ENCODE results near the gene DDX1. TPM values are rescaled to one million over a fixed set of nuclear protein-coding genes. Genes with fewer than 3 reads are reported as not detected.

Gene DDX1
- total and polyA plus RNA-seq, 2 of the 4 experiments (the other 2 are of a cell fraction) = 73.6 to 74.9 TPM

- no peak overlapping the region for H3K23ac ChIP-seq (ENCODE audit: low read depth, low read length)
- H4K20me1 ChIP-seq (ENCODE audit: insufficient read depth, low read length) = no peaks in the 10 kb centered on the region
- H2AK5ac ChIP-seq (ENCODE audit: low read depth, low read length) = no peak overlapping the region
- TF ChIP-seq CHD1 (IDR thresholded peaks at IDR 0.05; ENCODE audit: low read depth, low read length) (no peak), MAZ (IDR thresholded peaks at IDR 0.05; ENCODE audit: borderline replicate concordance, low read depth, low read length) (no peak), MAFK (IDR thresholded peaks at IDR 0.05; ENCODE audit: low read depth, low read length) (no peak), BHLHE40 (IDR thresholded peaks at IDR 0.05; ENCODE audit: low read depth, low read length) (no peak), RFX5 (IDR thresholded peaks at IDR 0.05; ENCODE audit: low read depth, low read length) (no peak), CEBPB (IDR thresholded peaks at IDR 0.05; ENCODE audit: low read depth, low read length) (no peak), NFE2L2 (IDR thresholded peaks at IDR 0.05; ENCODE audit: low read depth, low read length) (no peak), RCOR1 (IDR thresholded peaks at IDR 0.05; ENCODE audit: insufficient replicate concordance, low read length) (no peak), ELK1 (IDR thresholded peaks at IDR 0.05; ENCODE audit: borderline replicate concordance, low read depth, low read length) (no peak), SMC3 (IDR thresholded peaks at IDR 0.05; ENCODE audit: low read depth, low read length) (no peak), MXI1 (IDR thresholded peaks at IDR 0.05; ENCODE audit: borderline replicate concordance, low read depth, low read length) (no peak)
- TF ChIP-seq, protein P1, sequence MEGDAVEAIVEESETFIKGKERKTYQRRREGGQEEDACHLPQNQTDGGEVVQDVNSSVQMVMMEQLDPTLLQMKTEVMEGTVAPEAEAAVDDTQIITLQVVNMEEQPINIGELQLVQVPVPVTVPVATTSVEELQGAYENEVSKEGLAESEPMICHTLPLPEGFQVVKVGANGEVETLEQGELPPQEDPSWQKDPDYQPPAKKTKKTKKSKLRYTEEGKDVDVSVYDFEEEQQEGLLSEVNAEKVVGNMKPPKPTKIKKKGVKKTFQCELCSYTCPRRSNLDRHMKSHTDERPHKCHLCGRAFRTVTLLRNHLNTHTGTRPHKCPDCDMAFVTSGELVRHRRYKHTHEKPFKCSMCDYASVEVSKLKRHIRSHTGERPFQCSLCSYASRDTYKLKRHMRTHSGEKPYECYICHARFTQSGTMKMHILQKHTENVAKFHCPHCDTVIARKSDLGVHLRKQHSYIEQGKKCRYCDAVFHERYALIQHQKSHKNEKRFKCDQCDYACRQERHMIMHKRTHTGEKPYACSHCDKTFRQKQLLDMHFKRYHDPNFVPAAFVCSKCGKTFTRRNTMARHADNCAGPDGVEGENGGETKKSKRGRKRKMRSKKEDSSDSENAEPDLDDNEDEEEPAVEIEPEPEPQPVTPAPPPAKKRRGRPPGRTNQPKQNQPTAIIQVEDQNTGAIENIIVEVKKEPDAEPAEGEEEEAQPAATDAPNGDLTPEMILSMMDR (conservative IDR thresholded peaks at IDR 0.05; ENCODE audit: low read depth, low read length) = no peak
- dilution Hi-C loops (cut with HindIII; ENCODE audit: low sequenced_read_pairs, unreplicated experiment) = no loop called here
- no peak overlapping the region for H3K4me2 ChIP-seq (ENCODE audit: low read depth, low read length)
- H4K91ac ChIP-seq (ENCODE audit: insufficient read depth, low read depth, low read length) = no peak overlapping the region
- H3K4me3 ChIP-seq (ENCODE audit: insufficient read depth, low read depth, low read length) = no peak overlapping the region
- H3K4me1 ChIP-seq (ENCODE audit: control insufficient read depth, insufficient read depth, low read length) = no peaks in the 10 kb centered on the region
- no peak overlapping the region for H4K8ac ChIP-seq (ENCODE audit: low read depth in 2 of 2, low read length in 2 of 2)
- DNase-seq = no peak
- no peak overlapping the region for H3K9ac ChIP-seq (ENCODE audit: low read depth, low read length)
- no peak for ATAC-seq (ENCODE audit: low read depth)
- H3K27me3 ChIP-seq (ENCODE audit: control insufficient read depth, insufficient read depth, low read length) = no peaks in the 10 kb centered on the region; the same call in 1 of the 2 replicates
- no peaks in the 10 kb centered on the region for H3K36me3 ChIP-seq (ENCODE audit: control insufficient read depth, insufficient read depth, low read length)
- no peak overlapping the region for H2AFZ ChIP-seq (replicated peaks; ENCODE audit: low read length, poor library complexity)
- no peak overlapping the region for H2BK20ac ChIP-seq (ENCODE audit: low read depth, low read length)
- no TSS peak for BruUV-seq (replicated peaks)
- WGBS, 2 experiments (ENCODE audit: extremely low coverage in 2 of 2, insufficient read length in 1 of 2) = no CpG with 5 or more reads among the region's 4 CpGs
- H2BK15ac ChIP-seq (ENCODE audit: low read depth, low read length) = no peak overlapping the region
- no peak overlapping the region for H2BK5ac ChIP-seq (ENCODE audit: low read depth, low read length, poor library complexity, severe bottlenecking)
- no peak overlapping the region for H3K14ac ChIP-seq (replicated peaks; ENCODE audit: low read depth, low read length)
- H3K4ac ChIP-seq (ENCODE audit: low read depth, low read length) = no peak overlapping the region
- no peak overlapping the region for H3K18ac ChIP-seq (ENCODE audit: low read depth, low read length)
- intact Hi-C loops (cut with micrococcal nuclease) = no loop called here
- no peak overlapping the region for H2AK9ac ChIP-seq (replicated peaks; ENCODE audit: low read depth, low read length, poor library complexity)
- in situ Hi-C loops (cut with MboI; ENCODE audit: low sequenced_read_pairs) = no loop called here
- no peaks in the 10 kb centered on the region for H3K9me1 ChIP-seq (ENCODE audit: insufficient read depth, low read length)
- ChIA-PET POLR2A (ENCODE audit: unreplicated experiment) (no interaction called here), CTCF (no interaction called here)
- H3K9me3 ChIP-seq (ENCODE audit: control insufficient read depth, insufficient read depth, low read length) = no peaks in the 10 kb centered on the region; the same call in 1 of the 2 replicates
- H2BK120ac ChIP-seq (ENCODE audit: low read depth, low read length) = no peak overlapping the region
- no peak overlapping the region for H3K56ac ChIP-seq (ENCODE audit: extremely low read depth, insufficient read depth, low read length)
- no peak overlapping the region for H4K5ac ChIP-seq (ENCODE audit: low read depth, low read length)
- H3K79me1 ChIP-seq (ENCODE audit: low read depth in 1 of 2, low read length in 2 of 2) = no peaks in the 10 kb centered on the region
- no peak overlapping the region for H3K27ac ChIP-seq (ENCODE audit: insufficient read depth, low read length)
Observed at GRCh38 chr2:15643791-15644585, 52.3 kb downstream of the DDX1 start.

Measured in IMR-90 (cell line).